Esophagus mucosa (tissue), 1 donor: ENCODE results near the gene MXD4. TPM values are rescaled to one million over a fixed set of nuclear protein-coding genes. Genes with fewer than 3 reads are reported as not detected.
"Not testable (repeated sequence)": the region's sequence is repeated elsewhere in the genome, so short reads cannot be mapped to it uniquely, and the experiment has no call there.

Experiments used
- ATAC-seq: fragments of 200-7000 bp; cut with Tn5 transposase; one replicate; pipeline ENCODE4 v1.9.1; 2020
- total RNA-seq: library from RNA; stranded (reverse); gene quantifications from one replicate; pipeline ENCODE4 v1.2.4, GENCODE V29; 2023
- donor health status: DM: yes; HTN: yes; CAD: no.

Gene MXD4
- total RNA-seq, 1 donor from 2014 or later = 21.1 TPM

DNA sequence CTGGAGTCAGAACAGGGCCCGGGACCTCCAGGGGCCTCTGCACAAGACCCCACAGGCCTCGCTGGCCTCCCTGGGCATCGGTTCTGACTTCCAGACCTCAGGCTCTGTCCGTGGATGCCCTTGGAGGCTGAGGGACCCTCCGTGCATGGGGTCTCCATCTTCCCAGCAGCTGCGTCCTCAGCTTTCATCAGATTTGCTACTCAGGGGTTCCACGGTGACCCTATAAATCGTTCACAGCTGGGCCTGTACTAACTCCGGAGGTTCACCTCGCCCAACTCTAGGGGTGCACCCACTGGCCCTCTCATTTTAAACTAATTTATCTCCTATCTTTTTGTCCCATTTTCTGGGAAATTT lies 13.1 kb upstream of the MXD4 start:
- not testable (repeated sequence) for ATAC-seq

DNA sequence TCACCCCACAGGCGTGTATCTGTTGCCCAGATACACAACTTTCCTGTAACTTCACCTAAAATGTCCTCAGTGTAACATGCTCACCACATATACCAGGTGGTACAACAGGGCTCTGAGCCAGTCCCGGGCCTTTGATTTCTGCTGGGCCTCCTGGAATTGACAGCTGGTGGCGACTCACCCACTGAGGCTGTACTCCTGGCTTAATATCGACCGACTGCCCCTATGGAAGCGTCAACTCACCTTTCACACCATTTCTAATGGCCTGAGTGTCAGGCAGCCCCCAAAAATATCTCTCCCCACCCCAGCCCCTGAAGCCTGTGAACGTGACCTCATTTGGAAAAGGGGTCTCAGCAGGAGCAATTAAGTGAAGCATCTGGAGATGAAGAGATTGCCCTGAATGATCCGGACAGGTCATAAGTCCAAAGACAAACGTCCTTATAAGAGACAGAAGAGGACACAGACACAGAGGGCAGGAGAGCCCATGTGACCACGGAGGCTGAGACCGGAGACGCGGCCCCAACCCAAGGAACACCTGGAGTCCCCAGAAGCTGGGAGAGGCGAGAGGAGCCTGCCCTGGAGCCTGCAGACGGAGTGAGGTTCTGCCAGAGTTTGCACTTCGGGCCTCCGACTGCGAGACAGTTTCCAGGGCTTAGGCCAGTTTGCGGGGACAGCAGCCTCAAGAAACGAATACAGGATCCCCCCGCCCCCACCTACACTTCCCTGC lies 12.6 kb upstream of the MXD4 start:
- no peak for ATAC-seq

DNA sequence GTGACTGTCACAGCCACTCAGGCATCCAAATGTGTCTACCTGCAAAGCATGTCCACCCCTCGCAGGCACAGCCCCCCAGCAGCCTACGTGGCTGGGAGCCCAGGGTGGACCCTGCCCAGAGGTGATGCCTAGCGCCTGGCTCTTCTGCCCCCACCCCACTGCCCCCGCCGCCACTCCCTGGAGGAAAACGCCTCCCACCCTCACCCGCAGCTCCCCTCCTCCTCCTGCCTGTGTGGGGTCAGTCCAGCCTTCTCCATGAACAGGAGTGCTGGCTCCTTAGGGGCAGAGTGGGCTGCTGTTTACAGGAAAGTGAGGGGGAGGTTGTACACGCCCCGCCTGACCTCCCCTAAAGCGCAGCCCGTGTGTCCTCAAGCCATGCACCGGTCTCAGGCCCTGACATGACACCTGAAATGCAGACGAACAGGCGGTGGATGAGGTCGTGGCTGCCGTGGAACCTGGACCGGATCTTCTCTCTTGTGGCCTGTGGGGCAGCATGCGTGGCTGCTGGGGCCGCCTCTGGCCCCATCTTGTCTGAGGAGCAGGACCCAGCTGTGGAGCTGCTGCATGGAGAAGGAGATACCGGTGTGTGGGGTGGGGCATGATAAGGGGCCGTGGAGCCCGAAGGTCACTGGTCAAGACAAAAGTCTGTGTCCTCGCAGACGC lies 11.9 kb upstream of the MXD4 start:
- ATAC-seq = no peak

DNA sequence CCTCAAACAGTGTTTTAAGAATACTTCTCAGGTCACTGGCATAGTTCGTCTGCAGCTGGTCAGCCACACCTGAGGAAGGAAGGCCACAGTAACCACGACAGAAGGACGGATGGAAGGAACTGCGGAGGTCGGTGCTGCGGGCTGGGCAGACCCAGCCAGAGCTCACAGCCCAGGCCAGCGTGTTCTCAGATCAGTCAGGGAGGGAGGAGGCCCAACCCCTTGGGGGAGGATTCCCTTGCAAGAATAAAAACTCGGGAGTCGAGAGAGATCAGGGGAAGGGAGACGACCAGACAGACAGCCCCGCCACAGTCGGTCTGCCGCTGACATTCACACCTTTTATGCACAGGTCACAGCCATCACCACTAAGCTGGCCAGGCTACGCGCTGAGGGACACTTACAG lies 11.3 kb upstream of the MXD4 start:
- ATAC-seq = no peak

DNA sequence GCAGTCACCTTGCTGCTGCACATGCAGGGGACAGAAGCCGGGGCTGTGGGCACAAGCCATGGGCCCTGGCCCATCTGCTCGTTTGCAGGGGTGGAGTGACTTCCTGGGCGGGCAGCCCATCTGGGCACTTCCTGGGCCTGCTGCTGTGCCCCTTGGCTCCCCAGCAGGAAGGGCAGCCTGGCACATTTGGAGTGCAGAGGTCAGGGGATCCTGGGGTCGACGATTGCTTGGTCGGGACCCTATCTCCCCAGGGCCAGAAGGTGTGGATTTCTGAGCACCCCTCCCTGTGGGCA lies 10.9 kb upstream of the MXD4 start:
- no peak for ATAC-seq

DNA sequence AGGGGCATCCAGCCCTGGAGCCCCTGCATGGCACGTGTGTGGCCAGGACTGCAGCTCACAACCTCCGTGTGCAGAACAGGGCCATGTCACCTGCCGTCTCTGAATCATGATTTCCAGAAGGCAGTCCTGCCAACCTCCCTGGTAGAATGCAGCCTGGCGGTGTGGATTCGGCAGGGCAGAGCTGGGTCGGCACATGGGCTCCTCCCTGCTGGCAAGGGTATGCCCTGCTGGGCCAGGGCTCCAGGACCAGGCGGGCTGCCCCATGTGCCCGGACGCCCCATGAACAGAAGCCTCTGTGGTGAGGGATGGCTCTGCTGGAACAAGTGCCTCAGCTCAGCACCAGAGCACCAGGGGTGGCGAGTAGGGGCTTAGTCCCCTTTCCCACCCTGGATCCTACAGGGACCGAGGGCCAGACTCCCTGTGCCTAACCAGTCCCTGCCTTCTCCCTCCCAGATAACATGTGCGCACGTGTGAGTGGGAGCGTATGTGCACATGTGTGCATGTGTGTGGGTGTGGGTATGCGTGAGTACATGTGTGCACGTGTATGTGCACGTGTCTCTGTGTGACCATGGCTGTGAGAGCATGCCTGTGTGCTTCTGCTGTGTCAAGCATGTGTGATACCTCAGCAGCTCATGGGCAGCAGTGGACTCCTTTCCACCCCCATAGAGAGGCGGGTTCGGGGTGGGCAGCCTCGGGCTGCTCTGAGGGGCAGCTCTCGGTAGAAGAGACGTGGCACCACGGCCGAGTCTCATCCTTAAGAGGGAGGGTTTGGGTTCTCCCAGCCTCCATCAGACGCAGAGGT lies 10.3 kb upstream of the MXD4 start:
- ATAC-seq = no peak

DNA sequence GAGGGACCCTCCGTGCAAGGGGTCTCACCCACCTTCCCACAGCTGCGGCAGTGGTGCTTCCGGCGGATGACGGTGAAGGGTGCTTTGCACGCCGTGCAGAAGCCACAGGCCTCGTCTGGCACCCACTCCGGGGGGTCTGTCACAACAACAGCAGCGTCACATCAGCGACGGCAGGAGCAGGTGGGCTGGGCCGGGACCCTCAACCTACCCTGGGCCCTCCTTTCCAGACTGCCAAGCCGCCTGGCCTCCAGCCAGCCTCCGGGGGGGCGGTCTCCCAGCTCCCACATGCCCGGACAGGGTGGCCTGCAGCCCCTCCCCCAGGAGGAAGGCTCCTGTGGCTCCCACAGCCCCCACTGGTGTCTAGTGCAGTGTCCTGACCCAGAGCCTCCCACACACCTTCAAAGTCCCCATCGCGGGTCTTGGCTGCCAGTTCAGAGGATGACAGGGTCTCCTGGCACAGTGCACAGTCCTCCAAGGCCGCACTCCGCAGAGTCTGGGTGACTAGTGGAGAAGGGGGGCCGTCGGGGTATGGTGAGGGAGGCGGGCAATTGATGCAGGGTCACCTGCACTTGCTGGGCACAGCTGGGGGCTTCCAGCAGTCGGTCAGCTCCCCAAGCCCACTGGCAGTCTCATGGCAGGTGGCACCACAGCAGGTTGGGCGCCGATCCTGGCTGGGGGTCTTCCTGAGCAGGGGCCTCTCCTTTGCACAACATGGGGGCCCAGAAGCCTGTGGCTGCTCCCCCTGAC lies 9.5 kb upstream of the MXD4 start:
- no peak for ATAC-seq

DNA sequence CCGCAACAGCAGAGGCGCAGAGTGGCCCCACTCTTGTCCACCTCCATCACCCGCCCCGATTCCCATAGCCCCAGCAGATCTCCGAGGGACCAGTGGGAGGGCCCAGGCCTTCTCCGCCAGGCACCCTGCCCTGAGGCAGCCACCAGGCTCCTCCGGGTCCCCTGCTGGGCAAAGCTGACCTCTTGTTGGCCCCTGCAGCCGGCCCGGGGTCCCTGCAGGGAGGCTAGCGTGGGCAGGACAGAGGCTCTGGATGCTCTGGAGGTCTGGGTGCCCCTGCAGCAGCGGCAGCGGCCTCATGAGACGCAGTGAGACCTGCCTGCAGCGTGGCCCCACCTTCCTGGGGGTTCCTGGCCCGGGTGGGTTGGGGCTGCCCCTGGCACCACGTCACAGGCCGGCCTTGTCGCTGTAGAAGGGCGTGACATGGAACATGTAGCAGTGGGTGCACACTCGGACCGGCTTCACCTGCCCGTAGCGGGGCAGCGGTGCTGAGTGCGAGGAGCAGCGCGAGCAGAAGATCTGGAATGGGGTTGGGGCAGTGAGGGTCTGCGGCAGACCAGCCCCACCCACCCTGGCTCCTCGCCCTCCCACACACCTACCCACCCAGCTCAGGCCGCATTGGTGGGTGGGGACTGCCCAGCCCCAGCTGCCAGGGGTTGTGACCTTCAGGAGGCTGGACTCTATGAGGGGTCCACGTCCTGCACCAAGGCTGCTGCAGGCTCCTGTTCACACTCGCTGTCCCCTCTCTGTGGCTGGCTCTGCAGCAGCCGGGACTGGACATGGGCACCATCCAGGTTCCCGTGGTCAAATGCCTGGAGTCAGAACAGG lies 8.6 kb upstream of the MXD4 start:
- no peak for ATAC-seq

DNA sequence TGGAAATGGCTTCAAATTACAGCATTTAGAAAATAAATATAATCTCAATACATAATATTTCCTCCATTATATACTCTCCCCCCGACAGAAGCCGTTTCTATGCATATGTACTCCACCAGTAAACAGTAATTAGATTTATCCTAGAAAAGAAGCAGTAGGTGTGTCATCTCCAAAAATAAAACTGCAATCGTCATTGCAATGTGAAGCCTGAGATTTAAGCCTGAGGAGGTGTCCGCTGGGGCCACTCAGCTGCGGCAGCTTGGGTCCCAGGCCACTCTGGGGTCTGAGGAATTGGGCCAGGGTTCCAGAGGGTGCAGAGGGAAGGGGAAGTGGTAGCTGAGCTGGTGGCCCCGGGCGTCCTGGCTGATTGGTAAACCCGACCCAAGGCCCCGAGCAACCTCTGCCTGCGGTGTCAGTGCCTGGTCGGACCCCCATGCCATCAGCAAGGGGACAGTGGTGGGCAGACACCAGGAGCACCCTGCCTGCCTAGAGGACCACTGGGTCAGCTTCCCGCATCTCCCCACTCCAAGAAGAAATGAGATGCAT lies 7.8 kb upstream of the MXD4 start:
- no peak for ATAC-seq

DNA sequence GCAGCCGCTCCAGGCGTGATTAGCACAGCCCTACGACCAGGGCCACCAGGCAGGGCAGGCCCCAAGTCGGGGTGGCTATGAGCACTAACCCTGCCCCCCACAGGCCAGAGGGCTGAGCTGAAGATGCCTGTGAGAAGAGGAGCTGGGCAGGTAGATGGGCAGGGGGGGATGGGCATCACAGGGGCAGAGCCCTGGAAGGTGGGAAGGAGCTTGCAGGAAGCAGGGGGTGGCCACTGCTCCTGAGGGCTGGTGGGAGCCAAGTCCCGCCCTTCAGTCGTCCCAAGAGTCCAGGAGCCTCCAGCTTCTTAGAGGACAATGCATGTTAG lies 7.3 kb upstream of the MXD4 start:
- ATAC-seq = no peak

DNA sequence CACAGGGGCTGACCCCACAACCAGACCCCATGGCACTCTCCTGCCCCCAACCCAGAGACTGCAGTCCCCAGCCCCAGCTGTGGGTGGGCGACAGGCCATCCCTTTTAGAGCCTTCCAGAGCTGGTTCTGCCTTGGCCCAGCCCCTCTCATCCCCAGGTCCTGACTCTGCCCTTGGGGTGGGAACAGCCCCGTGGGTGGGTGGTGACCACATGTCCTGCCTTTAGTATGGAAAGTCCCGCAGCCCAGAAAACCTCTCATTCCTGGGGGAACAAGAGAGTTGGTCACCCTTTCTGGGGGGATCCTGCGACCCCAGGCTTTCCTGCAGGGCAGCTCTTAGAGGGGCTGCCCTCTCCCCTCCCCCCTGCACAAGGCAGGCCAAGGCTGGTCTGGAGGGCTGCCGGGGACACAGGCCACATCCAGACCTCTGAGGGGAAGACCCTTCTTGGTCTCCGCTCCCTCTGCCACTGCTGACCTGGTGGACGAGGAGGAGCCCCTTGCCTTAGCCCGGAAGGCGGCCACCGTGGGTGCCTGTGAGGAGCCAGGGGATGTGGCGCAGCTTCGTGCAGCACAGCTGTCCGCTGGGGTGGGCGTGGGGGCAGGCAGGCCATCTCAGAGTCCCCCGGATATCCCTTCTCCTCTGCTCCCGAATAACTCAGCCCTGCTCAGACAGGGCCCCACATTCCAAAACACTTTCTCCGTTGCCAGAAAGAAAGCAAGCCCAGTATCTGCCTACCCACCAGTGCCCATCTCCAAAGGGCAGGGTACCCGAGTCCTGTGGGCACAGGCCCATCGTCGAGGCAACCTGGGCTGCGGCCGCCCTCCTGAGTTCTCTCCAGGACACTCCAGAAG lies 6.7 kb upstream of the MXD4 start:
- no peak for ATAC-seq

DNA sequence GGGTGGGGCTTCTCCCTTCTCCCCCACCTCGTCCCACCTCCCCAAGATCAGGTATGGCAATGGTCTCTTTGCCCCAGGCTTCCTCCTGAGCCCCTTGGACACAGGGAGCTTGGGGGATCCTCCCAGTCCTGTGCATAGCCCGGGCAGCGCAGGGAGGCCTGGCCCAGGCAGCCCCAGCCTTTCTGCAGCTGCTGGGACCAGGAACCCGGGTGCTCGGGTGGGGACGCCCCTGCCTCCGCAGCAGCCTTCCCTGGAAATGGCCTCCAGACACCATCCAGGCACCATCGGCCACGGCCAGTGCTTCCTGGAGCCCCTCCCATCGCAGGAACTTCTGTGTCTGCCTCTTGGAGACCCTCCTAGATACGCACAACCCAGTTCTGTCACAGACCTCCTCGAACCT lies 5.9 kb upstream of the MXD4 start:
- ATAC-seq = no peak

DNA sequence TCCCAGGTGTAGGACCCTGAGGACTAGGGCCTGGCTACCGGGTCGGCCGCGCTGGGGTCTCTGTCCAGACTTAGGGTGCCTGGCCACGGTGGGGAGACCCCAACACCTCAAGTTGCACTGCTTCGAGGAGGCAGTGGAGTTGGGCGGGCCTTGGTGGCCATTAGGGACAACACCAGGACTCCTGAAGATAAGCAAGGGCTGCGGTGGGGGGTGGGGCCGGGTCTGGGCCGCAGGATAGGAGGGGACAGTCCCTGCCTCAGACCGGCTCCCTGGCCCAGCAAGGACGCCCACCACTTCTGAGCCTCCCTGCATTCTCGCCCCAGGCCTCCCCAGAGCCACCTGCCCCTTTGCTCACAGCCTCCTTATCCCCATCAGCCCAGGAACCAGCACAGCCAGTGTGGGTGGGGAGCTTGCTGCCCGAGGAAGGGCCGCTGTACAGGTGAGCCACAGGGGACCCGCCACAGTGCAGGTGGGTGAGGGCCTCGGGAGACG lies 5.5 kb upstream of the MXD4 start:
- no peak for ATAC-seq

DNA sequence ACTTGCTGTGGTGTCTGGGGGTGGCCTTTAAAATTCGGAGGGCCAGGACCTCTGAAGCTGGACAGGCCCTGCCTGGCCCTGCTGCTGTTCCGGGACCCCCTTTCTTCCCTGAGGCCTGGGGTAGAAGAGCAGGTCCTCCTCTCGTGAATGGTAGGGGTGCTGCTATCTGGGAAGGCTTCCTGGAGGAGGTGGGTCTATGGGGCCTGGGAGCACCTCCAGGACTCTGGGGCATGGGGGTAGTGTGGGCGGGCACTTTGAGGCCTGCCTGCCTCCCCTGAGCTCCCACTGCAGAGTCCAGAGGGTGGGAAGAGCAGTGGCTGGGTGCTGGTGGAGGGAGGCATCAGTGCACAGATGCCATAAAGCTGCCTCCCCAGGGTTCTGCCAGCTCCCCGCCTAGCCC lies 4.9 kb upstream of the MXD4 start:
- ATAC-seq = no peak

DNA sequence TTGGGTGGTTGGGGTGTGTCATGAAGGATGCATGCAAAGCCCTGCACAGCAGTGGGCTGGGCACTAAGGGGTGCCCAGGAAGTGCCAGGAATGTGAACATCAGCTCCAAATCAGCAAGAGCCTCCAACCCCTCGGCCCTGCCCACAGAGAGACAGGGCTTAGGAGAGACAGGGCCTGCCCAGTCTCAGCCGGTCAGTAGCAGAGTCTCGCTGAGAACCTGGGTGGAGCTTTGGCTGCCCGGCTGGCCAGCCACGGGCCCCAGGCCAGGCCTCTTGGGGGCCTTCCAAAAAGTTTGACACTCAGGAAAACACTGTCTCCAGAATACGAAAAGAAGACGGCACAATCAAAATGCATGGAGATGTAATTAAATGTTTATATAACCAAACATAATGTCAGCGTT lies 4.3 kb upstream of the MXD4 start:
- ATAC-seq = no peak

DNA sequence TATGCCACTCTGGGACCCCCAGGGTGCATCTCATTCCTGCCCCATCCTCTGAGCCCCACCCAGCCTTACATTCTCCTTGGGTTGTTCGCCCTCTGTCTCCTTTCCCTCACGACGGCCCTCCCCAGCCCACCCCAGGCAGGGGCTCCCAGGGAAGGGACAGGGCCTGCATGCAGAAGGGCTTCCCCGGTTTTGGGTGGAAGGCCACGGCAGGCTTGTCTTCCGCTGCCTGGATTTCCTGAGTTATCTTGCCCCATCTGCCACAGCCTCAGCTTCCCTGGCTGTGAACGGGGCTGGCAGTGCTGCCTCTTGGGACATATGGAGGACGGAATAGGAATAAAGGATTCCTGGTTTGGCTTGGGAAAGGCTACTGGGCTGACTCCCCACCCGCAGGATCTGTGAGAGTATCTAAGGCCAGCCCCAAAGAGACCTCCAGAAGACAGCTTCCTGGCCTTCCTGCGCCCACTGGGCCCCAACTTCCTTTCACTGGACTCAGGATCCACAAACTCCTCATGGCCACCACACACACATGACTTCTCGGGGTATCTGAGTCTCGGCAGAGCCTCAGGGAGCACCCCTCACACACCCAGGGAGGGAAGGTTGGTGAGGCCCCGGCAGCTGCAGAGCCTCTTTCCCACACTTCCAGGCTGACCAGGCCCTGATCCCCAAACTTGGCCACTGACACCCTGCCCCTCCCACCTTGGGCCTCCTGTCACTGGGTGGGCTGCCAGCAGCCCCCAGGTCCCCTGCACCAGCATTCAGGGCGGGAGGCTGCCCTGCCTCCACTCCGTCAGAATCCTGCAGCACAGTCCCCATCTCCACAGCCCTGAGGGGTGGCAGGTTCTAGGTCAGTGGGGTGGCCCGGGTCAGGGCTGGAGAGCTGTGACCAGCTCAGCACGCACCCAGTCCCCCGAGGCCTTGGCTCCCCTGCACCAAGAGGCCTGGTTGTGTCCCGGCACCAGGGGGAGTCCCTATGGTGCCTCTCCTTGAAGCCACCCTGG lies 3.5 kb upstream of the MXD4 start:
- ATAC-seq = no peak

DNA sequence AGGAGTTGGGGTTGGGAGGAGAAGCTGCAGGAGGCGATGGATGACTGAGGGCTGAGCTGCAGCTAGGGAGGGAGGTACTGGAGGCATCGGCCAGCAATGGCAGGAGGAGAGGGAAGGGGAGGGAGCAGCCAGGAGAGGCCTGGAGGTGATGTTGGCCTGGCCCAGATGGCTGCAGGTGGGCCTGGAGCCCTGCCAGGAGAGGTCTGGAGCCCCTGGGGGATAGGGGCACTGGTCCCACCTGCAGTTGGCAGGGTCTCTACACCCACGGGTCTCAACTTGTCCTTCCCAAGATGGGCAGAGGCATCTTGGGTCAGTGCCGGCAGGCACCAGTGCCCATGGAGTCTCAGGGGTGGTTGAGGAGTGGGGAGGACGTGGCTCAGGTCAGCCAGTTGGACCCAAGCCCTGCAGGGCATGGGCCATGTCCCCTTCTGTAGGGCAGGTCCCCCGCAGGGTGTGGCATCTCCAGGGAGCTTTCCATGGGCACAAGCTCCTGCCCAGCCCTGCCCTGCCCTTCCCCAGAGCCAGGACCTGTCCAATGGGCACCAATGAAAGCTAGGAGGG lies 2.7 kb upstream of the MXD4 start:
- ATAC-seq = no peak

DNA sequence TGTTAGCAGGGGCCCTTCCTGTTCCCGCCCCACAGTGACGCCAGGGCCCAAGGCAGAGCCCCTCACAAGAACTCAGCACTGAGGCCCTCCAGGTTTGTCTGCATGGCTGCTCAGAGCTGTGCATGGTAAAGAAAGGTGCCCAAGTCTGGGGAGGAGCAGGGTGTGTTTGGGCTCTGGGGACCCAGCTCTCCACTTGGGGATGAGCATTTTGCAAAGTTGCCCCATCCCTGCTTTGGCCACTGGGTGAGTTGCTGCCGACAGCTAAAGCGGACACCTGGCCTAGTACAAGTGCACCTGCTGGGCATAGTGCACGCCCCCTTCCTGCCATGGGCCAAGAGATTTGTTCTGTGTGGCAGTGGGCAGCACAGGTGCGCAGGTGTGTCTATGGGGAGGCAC lies 2.0 kb upstream of the MXD4 start:
- no peak for ATAC-seq

DNA sequence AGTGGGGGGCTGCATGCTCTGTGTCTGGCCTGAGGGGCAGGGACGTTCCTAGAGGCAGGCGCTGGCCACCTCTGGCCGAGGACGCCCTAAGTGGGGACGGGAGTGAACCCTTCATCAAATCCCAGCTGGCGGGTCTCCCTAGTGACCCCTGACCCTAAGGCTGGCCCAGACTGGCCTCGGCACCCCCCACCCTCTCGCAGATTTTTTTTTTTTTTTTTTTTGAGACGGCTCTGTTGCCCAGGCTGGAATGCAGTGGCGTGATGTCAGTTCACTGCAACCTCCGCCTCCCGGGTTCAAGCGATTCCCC lies 988 bp upstream of the MXD4 start:
- no peak for ATAC-seq
